ENCODE data around the gene NRF1. TPM values are rescaled to one million over a fixed set of nuclear protein-coding genes. Genes with fewer than 3 reads are reported as not detected.

The NRF1 gene
- total RNA-seq, 2 donors from 2014 or later, result 33.7 to 33.9 TPM

DNA sequence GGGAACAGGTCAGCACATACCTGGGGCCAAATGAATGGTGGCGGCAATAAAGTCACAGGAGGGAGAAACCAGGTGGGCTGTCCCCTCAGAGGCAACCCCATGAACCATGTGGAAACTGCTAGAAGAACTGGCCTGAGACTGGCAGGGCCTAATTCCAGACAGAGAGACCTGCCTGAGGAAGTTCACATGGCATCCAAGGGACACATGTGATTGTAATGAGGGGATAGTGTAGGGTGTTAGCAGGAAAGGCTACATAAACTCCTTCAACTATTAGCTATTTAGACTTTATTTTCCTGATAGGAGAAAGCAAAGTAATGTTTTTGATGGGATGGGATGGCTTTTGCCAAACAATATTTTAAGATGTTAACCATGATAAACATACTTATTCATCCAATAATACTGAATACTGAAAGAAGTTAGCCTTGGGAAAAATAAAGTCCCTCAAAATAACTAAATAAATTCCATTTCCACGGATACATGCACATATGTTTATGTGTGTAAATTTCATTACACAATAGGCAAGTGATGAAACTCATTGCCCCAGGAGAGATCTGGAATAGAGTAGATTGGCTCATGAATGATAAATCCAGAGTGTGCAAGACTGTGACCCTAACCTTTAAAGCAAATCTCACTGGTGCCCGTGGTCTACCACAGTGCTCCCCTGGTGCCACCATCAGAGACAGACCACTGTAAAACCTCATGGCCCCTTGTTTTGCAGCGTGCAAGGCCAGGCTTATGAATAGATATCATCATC is 137.0 kb downstream of the NRF1 start:
- DNase-seq, result no peak
- peaks cover 12% of the 10 kb centered on the region for H3K36me3 Mint-ChIP-seq (ENCODE audit: low read depth)

DNA sequence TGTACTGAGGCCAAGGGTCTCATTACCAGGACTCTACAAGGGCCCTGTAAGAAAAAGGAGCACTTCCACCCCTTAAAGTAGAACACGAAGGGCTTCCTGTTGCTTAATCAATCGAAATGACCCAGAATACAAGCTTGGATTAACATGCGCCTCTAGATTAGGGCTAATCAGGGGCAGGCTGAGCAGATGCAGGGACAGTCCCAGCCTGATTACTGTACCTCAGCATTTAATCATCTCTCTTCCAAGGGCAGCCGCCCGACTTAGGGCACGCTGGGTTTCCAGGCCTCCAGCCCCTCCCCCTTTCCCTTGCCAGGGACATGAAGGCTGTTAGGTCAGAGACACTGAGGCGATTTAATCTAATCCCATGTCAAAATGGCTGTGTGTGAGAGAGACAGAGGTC is 138.6 kb downstream of the NRF1 start:
- Mint-ChIP-seq H3K36me3 (ENCODE audit: low read depth) (peaks cover 12% of the 10 kb centered on the region), H3K27ac (no peak overlapping the region), H3K4me3 (no peak overlapping the region), H3K27me3 (no peaks in the 10 kb centered on the region), H3K4me1 (peaks cover 4% of the 10 kb centered on the region)
- ATAC-seq (no peak), DNase-seq (no peak)
- no peaks in the 10 kb centered on the region for H3K9me3 ChIP-seq (ENCODE audit: control insufficient read depth, low read length, poor library complexity, severe bottlenecking)

More for the DNA sequence above, 137.0 kb downstream of the NRF1 start:
- Mint-ChIP-seq H3K27me3 (no peaks in the 10 kb centered on the region), H3K27ac (peak overlapping the region; percentile 41), H3K4me1 (peaks cover 5% of the 10 kb centered on the region), H3K4me3 (no peak overlapping the region)
- no peaks in the 10 kb centered on the region for H3K9me3 ChIP-seq (ENCODE audit: control insufficient read depth, low read length, poor library complexity, severe bottlenecking)
- no peak for ATAC-seq

DNA sequence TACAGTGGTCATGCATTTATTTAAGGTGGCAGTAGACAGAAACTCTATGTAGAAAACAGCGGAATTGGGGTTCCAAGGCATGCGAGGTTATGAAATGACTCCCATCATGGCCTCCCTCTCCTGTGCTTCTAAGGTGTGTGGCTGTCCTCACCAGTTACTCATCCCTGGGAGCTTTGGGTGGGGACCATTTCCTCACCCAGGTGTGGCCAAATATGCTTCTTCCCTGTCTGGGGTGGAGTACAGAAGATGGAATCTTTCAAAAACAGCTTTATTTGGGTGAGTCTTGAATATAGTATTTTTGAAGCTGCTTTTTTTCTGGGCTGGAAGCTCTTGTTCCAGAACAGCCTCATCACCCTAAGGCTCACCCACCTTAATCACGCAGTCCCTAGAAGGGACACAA is 139.0 kb downstream of the NRF1 start:
- no peak for ATAC-seq
- Mint-ChIP-seq H3K4me3 (no peak overlapping the region), H3K36me3 (ENCODE audit: low read depth) (peaks cover 11% of the 10 kb centered on the region), H3K27ac (peak overlapping the region; percentile 43), H3K4me1 (peaks cover 3% of the 10 kb centered on the region), H3K27me3 (no peaks in the 10 kb centered on the region)
- H3K9me3 ChIP-seq (ENCODE audit: control insufficient read depth, low read length, poor library complexity, severe bottlenecking), result no peaks in the 10 kb centered on the region
- no peak for DNase-seq

DNA sequence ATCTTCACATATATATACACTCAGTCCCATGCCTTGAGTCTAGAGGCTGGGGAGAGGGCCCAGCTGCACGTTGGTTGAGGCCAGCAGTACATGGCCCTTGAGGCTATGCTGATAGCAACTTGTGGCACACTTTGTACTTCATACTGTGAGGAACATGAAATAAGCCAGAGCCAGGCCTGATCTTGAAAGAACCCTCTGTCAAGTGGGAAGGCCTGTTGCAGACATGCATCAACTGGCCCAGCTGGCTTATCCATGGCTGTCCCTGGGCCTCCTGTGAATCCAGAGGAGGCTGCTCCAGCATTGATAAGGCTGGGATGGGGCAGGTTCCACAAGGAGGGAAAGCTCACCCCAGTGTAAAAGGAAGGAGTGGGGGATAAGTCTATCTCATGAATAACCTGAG is 140.4 kb downstream of the NRF1 start:
- no peak overlapping the region for H3K27ac Mint-ChIP-seq
- no peak overlapping the region for H3K4me3 Mint-ChIP-seq
- H3K27me3 Mint-ChIP-seq, result no peaks in the 10 kb centered on the region
- peaks cover 10% of the 10 kb centered on the region for H3K36me3 Mint-ChIP-seq (ENCODE audit: low read depth)
- no peak for ATAC-seq
- peaks cover 3% of the 10 kb centered on the region for H3K4me1 Mint-ChIP-seq
- H3K9me3 ChIP-seq (ENCODE audit: control insufficient read depth, low read length, poor library complexity, severe bottlenecking), result no peaks in the 10 kb centered on the region
- DNase-seq, result no peak

DNA sequence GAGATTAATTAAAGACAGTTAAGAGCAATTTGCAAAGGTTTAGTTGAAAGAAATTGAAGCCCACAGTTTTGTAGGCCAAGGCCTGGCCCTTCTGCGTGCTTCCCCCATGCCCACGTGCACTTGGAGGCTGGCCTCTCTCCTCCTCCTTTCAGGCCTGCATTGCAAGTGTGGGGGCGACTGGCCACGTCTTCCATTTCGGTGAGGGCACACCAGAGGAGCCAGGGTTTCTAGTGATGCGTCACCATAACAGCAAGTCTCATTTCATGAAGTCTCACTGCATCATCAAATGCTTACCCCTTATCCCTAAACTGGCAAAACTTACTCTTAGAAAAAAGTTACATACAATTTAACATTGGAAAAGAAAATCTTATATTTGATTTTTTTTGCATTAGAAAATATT is 141.2 kb downstream of the NRF1 start:
- Mint-ChIP-seq H3K4me3 (no peak overlapping the region), H3K36me3 (ENCODE audit: low read depth) (peaks cover 10% of the 10 kb centered on the region), H3K27ac (no peak overlapping the region), H3K27me3 (no peaks in the 10 kb centered on the region), H3K4me1 (peaks cover 3% of the 10 kb centered on the region)
- H3K9me3 ChIP-seq (ENCODE audit: control insufficient read depth, low read length, poor library complexity, severe bottlenecking), result no peaks in the 10 kb centered on the region
- DNase-seq (no peak), ATAC-seq (no peak)

DNA sequence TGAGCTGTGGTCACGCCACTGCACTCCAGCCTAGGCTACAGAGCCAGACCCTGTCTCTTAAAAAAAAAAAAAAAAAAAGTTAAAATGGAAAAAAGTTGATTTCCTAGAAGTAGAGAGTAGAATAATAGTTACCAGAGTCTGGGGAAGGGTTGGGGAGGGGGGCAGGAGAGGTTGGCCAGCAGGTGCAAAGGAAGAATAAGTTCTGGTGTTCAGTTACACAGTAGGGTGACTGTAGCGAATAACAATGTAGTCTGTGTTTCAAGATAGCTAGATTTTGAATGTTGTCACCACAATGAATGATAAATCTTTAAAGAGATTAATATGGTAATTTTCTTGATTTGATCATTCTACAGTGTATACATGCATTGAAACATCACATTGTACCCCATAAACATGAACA is 142.9 kb downstream of the NRF1 start:
- no peaks in the 10 kb centered on the region for H3K27me3 Mint-ChIP-seq
- ATAC-seq (no peak), DNase-seq (no peak)
- H3K36me3 Mint-ChIP-seq (ENCODE audit: low read depth), result peaks cover 10% of the 10 kb centered on the region
- H3K4me1 Mint-ChIP-seq, result no peaks in the 10 kb centered on the region
- H3K9me3 ChIP-seq (ENCODE audit: control insufficient read depth, low read length, poor library complexity, severe bottlenecking), result no peaks in the 10 kb centered on the region
- no peak overlapping the region for H3K27ac Mint-ChIP-seq
- no peak overlapping the region for H3K4me3 Mint-ChIP-seq

DNA sequence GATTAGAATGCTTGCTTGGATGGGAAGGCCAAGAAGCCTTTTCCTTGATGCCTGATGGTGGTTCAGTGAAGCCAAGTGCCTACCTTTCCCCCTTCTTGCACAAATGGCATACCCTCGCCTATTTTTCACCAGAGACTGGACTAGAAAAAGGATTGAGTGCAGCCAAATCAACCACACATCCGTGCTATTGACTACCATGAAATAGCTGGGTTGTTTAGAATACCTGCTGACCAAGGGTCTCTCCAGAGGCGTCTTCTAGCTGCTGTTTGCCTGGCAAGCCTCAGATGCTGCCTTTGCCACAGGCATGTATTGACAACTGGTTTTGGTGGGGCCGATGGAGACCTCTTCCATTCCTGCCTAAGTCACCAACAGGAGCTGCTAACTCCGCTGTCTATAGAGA is 146.5 kb downstream of the NRF1 start:
- Mint-ChIP-seq H3K27ac (no peak overlapping the region), H3K27me3 (no peaks in the 10 kb centered on the region), H3K4me1 (no peaks in the 10 kb centered on the region), H3K36me3 (ENCODE audit: low read depth) (peaks cover 4% of the 10 kb centered on the region), H3K4me3 (no peak overlapping the region)
- ATAC-seq, result no peak
- H3K9me3 ChIP-seq (ENCODE audit: control insufficient read depth, low read length, poor library complexity, severe bottlenecking), result no peaks in the 10 kb centered on the region
- DNase-seq, result no peak

DNA sequence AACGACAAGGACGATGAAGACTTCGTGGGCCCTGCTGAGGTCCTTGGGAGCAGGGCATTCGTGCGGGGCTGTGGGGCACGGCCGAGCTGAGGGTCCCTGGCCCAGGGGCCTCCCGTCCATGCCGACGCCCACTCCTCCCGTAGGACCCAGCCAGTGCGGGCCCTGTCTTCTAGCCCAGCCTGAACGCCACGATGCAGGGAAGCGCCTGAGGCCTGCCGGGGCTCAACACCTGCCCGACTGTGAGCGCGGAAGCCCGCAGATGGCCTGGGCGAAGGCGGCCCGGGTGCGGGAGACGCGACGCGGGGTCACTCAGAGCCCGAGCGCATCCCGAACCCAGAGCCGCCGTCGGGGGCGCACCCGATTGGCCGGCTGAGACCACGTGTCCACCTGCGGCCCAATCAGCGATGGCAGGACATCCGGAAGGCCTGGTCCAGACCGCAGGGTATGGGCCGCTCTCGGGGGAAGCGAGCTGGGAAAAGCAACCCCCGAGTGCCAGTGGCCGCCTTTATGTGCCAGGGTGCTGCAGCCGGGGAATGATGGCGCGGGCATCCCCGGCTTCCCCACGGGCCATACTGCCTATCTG is 151.0 kb downstream of the NRF1 start:
- H3K36me3 Mint-ChIP-seq (ENCODE audit: low read depth), result no peaks in the 10 kb centered on the region
- H3K27me3 Mint-ChIP-seq, result no peaks in the 10 kb centered on the region
- DNase-seq, result no peak
- H3K4me3 Mint-ChIP-seq, result no peak overlapping the region
- H3K27ac Mint-ChIP-seq, result no peak overlapping the region
- no peaks in the 10 kb centered on the region for H3K9me3 ChIP-seq (ENCODE audit: control insufficient read depth, low read length, poor library complexity, severe bottlenecking)
- ATAC-seq, result no peak
- H3K4me1 Mint-ChIP-seq, result peaks cover 4% of the 10 kb centered on the region

DNA sequence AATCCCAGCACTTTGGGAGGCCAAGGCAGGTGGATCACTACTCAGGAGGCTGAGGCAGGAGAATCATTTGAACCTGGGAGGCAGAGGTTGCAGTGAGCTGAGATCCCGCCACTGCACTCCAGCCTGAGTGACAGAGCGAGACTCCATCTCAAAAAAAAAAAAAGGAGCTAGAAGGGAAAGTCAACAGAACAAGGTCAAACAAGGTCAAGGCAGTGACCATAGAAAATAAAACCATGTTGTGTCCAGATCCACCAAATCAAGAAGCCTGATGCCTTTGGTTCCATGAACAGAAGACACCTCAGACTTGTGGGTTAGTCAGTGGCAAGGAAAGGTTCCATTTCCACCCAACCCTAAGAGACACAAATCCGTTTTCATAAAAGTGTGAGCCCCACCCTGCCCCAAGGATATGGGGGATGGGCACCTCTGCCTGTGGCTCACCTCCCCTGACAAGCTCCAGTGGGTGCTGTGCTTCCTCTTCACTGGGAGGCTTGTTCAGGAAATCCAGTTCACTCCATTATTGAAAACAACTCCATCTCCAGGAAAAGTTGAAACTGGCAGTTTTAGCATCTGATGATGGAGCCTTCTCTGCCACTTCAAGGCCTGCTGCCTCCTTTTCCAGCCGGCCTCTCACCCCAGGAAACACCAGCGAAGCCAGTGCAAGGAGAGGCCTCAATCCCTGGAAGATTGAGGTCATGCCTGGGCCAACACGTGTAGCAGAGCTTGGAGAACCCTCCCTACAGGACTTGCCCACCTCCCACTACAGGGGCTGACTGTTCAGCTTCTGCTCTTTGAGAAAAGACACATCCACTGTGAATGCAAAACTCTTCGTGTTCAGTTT is 152.9 kb downstream of the NRF1 start:
- peaks cover 6% of the 10 kb centered on the region for H3K4me1 Mint-ChIP-seq
- no peaks in the 10 kb centered on the region for H3K36me3 Mint-ChIP-seq (ENCODE audit: low read depth)
- DNase-seq (no peak), ATAC-seq (no peak)
- H3K27ac Mint-ChIP-seq, result no peak overlapping the region
- H3K9me3 ChIP-seq (ENCODE audit: control insufficient read depth, low read length, poor library complexity, severe bottlenecking), result no peaks in the 10 kb centered on the region
- no peak overlapping the region for H3K4me3 Mint-ChIP-seq
- no peaks in the 10 kb centered on the region for H3K27me3 Mint-ChIP-seq

DNA sequence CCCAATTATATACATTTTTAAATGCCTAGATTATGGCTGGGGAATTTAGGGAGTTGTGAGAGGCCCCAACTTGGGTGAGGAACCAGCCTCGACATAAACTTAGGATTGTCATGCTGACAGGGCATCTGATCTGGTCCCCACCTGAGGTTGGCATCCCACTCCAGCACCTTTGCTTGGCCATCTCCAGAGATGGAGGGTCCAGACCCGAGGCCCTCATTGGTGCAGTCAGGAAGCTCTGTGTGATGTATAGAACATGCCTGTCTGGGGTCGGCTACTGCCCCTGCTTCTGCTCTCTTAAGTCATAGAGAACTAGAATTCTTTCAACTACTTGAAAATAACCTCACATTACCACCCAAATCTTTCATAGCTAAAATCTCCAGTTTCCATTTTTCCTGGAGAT is 153.8 kb downstream of the NRF1 start:
- Mint-ChIP-seq H3K27me3 (no peaks in the 10 kb centered on the region), H3K4me1 (peaks cover 6% of the 10 kb centered on the region), H3K4me3 (no peak overlapping the region), H3K36me3 (ENCODE audit: low read depth) (no peaks in the 10 kb centered on the region), H3K27ac (no peak overlapping the region)
- H3K9me3 ChIP-seq (ENCODE audit: control insufficient read depth, low read length, poor library complexity, severe bottlenecking), result no peaks in the 10 kb centered on the region
- ATAC-seq (no peak), DNase-seq (no peak)

DNA sequence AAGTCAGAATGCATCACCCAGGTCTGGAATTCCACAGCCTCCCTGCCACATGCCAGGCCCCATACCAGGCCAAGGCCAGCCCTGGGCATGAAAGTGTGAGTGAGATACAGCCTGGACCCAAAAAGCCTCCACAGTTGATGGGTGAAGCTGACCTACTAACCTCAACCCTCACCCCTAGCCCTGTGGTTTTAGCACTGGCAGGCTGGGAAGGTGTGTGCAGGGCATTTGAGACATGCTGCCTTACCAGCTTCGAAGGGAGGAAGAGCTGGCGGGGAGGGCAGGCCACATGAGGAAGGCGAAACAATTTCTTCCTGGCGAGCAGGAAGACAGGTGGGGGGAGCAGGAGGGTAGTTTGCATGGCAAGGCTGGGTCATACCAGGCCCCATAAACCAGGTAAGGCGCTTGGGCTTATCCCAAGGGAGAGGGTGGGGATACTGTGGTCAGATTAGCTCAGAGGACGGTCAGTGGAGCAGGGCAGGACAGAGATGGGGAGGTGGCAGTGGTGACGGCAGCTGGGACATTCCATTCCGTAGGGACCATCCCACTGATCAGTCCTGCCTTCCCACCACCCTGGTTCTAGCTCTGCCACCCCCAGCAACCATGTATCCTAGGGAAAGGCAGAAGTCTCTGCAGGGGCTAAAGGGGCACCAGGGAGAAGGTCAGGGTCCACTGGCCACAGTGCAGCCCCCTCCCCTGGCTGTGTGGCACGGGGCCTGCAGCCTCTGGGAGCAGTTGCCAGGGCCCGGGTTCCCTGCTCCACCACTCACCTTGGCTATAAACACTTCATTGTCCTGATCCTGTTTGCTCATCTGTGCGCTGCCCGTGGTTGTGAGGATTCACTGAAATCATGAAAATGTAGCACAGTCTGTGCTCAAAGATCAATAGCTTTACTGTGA is 155.8 kb downstream of the NRF1 start:
- H3K4me3 Mint-ChIP-seq, result peak overlapping the region; percentile 28
- DNase-seq (no peak), ATAC-seq (no peak)

DNA sequence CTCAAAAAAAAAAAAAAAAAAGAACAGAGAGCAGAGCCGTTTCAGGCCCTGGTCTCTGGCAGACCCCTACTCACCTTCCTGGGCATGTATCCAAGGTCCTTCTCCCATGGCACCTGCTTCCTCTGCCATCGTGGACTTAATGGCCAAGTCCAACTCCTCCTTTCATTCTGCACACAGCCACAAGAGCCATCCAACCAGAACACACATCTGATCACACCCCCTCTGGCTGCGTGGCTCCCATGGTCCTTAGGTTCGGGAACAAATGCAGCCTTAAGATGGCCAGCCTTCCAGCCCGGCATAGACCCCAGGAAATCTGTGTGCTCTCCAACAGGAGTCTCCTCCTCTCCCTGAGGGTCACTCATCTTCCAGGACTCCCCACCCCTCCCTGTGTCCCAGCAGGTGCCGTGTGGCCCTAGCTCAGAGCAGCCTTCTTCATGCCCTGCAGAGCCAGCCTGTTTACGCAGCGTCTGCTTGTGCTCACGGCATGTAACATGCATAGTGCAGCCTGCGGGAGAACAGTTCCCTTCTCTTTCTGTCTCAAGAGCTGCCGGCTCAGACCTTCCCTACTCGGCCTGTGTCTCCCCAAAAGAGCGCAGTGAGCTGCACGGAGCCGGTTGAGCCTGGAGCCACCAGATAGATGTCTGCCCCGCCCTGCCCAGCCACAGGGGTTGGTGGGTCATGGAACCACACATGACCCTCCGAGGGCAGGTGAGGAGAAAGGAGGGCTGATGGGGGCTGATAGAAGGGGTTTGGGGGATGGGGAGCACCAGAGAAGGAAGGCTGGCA is 157.3 kb downstream of the NRF1 start:
- DNase-seq (no peak), ATAC-seq (no peak)
- peaks cover 8% of the 10 kb centered on the region for H3K4me1 Mint-ChIP-seq
- H3K4me3 Mint-ChIP-seq, result no peak overlapping the region
- no peaks in the 10 kb centered on the region for H3K9me3 ChIP-seq (ENCODE audit: control insufficient read depth, low read length, poor library complexity, severe bottlenecking)
- H3K27me3 Mint-ChIP-seq, result no peaks in the 10 kb centered on the region
- H3K36me3 Mint-ChIP-seq (ENCODE audit: low read depth), result no peaks in the 10 kb centered on the region
- no peak overlapping the region for H3K27ac Mint-ChIP-seq

More for the DNA sequence above, 155.8 kb downstream of the NRF1 start:
- no peak overlapping the region for H3K27ac Mint-ChIP-seq
- no peaks in the 10 kb centered on the region for H3K36me3 Mint-ChIP-seq (ENCODE audit: low read depth)
- no peaks in the 10 kb centered on the region for H3K9me3 ChIP-seq (ENCODE audit: control insufficient read depth, low read length, poor library complexity, severe bottlenecking)
- peaks cover 8% of the 10 kb centered on the region for H3K4me1 Mint-ChIP-seq
- no peaks in the 10 kb centered on the region for H3K27me3 Mint-ChIP-seq
